NCI-H2029 (cell line): ENCODE measurements around the gene WDR4.
"Not testable (repeated sequence)": the region's sequence is repeated elsewhere in the genome, so short reads cannot be mapped to it uniquely, and the experiment has no call there.

Experiments used
- DNase-seq: peaks from one replicate; lab custom pipeline; 2025; lab: John Stamatoyannopoulos, UW

The WDR4 gene

GRCh38 chr21:42878993-42879787, at the start of gene WDR4:
Gene WDR4, minus strand, starts transcription at chr21:42879539. Its CDS starts 44 bp downstream, at chr21:42879495.
- DNase-seq: peak; percentile 96

- DNase-seq: not testable (repeated sequence)
Observed at GRCh38 chr21:42927474-42928200, 48.3 kb upstream of the WDR4 start.

- DNase-seq: no peak
Observed at GRCh38 chr21:42925114-42925926, 46.0 kb upstream of the WDR4 start, which contains the start of gene ERVH48-1. Gene ERVH48-1, minus strand, starts transcription at chr21:42925630. Its CDS starts 6,624 bp downstream, at chr21:42919006.

- no peak for DNase-seq
Observed at GRCh38 chr21:42924433-42924751, 45.1 kb upstream of the WDR4 start.

- peak; percentile 96 for DNase-seq
Observed at GRCh38 chr21:42923553-42924432, 44.5 kb upstream of the WDR4 start.

- DNase-seq: no peak
Observed at GRCh38 chr21:42922918-42923317, 43.6 kb upstream of the WDR4 start.

- no peak for DNase-seq
Observed at GRCh38 chr21:42921927-42922326, 42.6 kb upstream of the WDR4 start.

GRCh38 chr21:42918291-42918690, 39.0 kb upstream of the WDR4 start:
- DNase-seq: no peak

- DNase-seq: no peak
Observed at GRCh38 chr21:42913476-42913875, 34.1 kb upstream of the WDR4 start.

- DNase-seq: not testable (repeated sequence)
Observed at GRCh38 chr21:42911920-42912319, 32.6 kb upstream of the WDR4 start.

- not testable (repeated sequence) for DNase-seq
Observed at GRCh38 chr21:42908484-42908883, 29.1 kb upstream of the WDR4 start.

GRCh38 chr21:42906233-42906632, 26.9 kb upstream of the WDR4 start:
- DNase-seq: no peak

- DNase-seq: no peak
Observed at GRCh38 chr21:42905195-42905594, 25.9 kb upstream of the WDR4 start.

GRCh38 chr21:42903817-42904216, 24.5 kb upstream of the WDR4 start:
- DNase-seq: no peak

GRCh38 chr21:42900446-42900845, 21.1 kb upstream of the WDR4 start:
- no peak for DNase-seq

GRCh38 chr21:42892931-42893755, 13.8 kb upstream of the WDR4 start, which contains the start of gene NDUFV3:
Gene NDUFV3, plus strand, starts transcription at chr21:42893309. Its CDS starts 25 bp downstream, at chr21:42893334.
- peak; percentile 98 for DNase-seq

- DNase-seq: no peak
Observed at GRCh38 chr21:42892582-42892930, 13.2 kb upstream of the WDR4 start.

- DNase-seq: no peak
Observed at GRCh38 chr21:42887326-42887725, 8.0 kb upstream of the WDR4 start.

GRCh38 chr21:42883921-42884320, 4.6 kb upstream of the WDR4 start:
- DNase-seq: no peak

- no peak for DNase-seq
Observed at GRCh38 chr21:42880352-42880751, 1.0 kb upstream of the WDR4 start.

- DNase-seq: no peak
Observed at GRCh38 chr21:42878678-42878992, 704 bp downstream of the WDR4 start.
